ENCODE data around the gene TSGA10. TPM values are rescaled to one million over a fixed set of nuclear protein-coding genes. Genes with fewer than 3 reads are reported as not detected.
A peak's percentile ranks its signal among the peaks of the same experiment; 100 is the strongest.
"Not testable (repeated sequence)": the region's sequence is repeated elsewhere in the genome, so short reads cannot be mapped to it uniquely, and the experiment has no call there.

TSGA10 gene
- total RNA-seq, 8 experiments from 2014 or later: 5.6 to 25.2 (median 16.0) TPM

- peaks cover 0 to 5% of the 10 kb centered on the region in 2 donors for H3K4me1 ChIP-seq (replicated peaks in 1 of 2)
- peak within 1 kb of the TSS; percentile 68 to 72 for H3K27ac ChIP-seq
- peak within 1 kb of the TSS; percentile 54 to 75 (median 66) for H3K4me3 ChIP-seq
- peak; percentile 88 to 93 (median 90) for ATAC-seq (replicated peaks in 6 of 8)
- 0 to 4% (median 0%) methylated on average over 2 to 26 of the region's 84 CpGs; no CpG with 5 or more reads in 3 of the 10 experiments for WGBS, 10 experiments
- in situ Hi-C loops (cut with MboI; ENCODE audit: low pct_unique_long_range_greater_than_20kb in 2 of 9, low sequenced_read_pairs in 9 of 9, unreplicated experiment in 9 of 9): no loop called here
These were observed 13.3 kb downstream of the TSGA10 start, which contains the start of gene C2orf15 for GRCh38 chr2:99141110-99142108. TSS of gene C2orf15 (plus strand) at chr2:99141707. CDS start at chr2:99150559, 8,852 bp downstream.

- WGBS, 10 experiments: no CpG with 5 or more reads among the region's 21 CpGs
- peak in 7 of 8 experiments; percentile 38 to 63 (median 43) for ATAC-seq (replicated peaks in 6 of 8)
- peaks cover 0 to 5% of the 10 kb centered on the region in 2 donors for H3K4me1 ChIP-seq (replicated peaks in 1 of 2)
- in situ Hi-C loops (cut with MboI; ENCODE audit: low pct_unique_long_range_greater_than_20kb in 2 of 9, low sequenced_read_pairs in 9 of 9, unreplicated experiment in 9 of 9): no loop called here
- H3K27ac ChIP-seq: peak overlapping the region; percentile 68 to 72
- H3K4me3 ChIP-seq: peak overlapping the region; percentile 54 to 75 (median 66)
These were observed 14.0 kb downstream of the TSGA10 start for GRCh38 chr2:99140860-99141109.

- Histone ChIP-seq H3K27ac (no peak overlapping the region), H3K4me1 (replicated peaks in 1 of 2) (peaks cover 0 to 5% of the 10 kb centered on the region in 2 donors), H3K4me3 (peak overlapping the region; percentile 54 to 75 (median 66))
- no peak for ATAC-seq (replicated peaks in 6 of 8)
- WGBS, 10 experiments: 13 to 74% (median 29%) methylated on average over 4 to 17 of the region's 17 CpGs
- in situ Hi-C loops (cut with MboI; ENCODE audit: low pct_unique_long_range_greater_than_20kb in 2 of 9, low sequenced_read_pairs in 9 of 9, unreplicated experiment in 9 of 9): no loop called here
These were observed 14.5 kb downstream of the TSGA10 start for GRCh38 chr2:99140056-99140859.

DNA sequence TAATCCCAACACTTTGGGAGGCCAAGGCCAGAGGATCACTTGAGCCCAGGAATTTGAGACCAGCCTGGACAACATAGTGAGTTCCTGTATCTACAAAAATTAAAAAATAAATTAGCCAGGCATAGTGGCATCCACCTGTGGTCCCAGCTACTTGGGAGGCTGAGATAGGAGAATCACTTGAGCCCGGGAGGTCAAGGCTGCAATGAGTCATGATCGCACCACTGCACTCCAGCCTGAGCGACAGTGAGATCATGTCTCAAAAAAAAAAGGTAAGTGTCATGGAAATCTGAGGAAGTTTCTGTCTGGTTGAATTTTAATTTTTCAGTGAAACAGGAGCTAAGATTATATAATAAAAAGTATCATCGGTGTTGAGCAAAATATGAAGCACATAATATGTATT lies 15.7 kb downstream of the TSGA10 start:
- no peak for ATAC-seq (replicated peaks in 6 of 8)
- in situ Hi-C loops (cut with MboI; ENCODE audit: low pct_unique_long_range_greater_than_20kb in 2 of 9, low sequenced_read_pairs in 9 of 9, unreplicated experiment in 9 of 9): no loop called here

GRCh38 chr2:99135044-99135556 lies 19.6 kb downstream of the TSGA10 start:
- peak in 3 of 8 experiments; percentile 39 to 93 (median 86) for ATAC-seq (replicated peaks in 6 of 8)
- in situ Hi-C loops (cut with MboI; ENCODE audit: low pct_unique_long_range_greater_than_20kb in 2 of 9, low sequenced_read_pairs in 9 of 9, unreplicated experiment in 9 of 9): not testable (repeated sequence)

More for the DNA sequence above, 15.7 kb downstream of the TSGA10 start:
- Histone ChIP-seq H3K27ac (no peak overlapping the region), H3K4me1 (replicated peaks in 1 of 2) (peaks cover 0 to 5% of the 10 kb centered on the region in 2 donors), H3K4me3 (no peak overlapping the region)
- WGBS, 10 experiments: 75 to 100% (median 97%) methylated on average over 1 to 4 of the region's 4 CpGs; no CpG with 5 or more reads in 1 of the 10 experiments

DNA sequence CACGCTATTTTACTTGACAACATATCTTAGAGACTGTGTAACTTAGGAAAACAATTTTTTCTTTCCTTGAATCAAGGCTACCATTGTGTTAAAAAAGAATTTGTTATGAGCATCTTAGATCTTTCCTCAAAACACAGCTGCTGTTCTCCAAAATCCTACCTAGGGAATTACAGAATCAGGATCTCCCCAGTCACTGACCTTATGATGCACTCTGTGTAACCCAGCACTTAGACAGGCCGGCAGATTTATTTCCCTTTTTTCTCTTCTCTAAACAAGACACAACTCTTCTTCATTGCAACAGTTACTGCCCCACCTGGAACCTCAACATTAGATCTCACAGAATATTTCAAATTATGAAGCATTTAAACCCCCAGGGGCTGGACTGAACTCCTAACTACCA lies 26.8 kb downstream of the TSGA10 start:
- ATAC-seq (replicated peaks in 6 of 8): no peak
- no peak overlapping the region for H3K4me3 ChIP-seq
- H3K27ac ChIP-seq: no peak overlapping the region
- WGBS, 10 experiments: 56 to 100% (median 95%) methylated on average over 1 to 2 of the region's 2 CpGs; no CpG with 5 or more reads in 1 of the 10 experiments
- in situ Hi-C loops (cut with MboI; ENCODE audit: low pct_unique_long_range_greater_than_20kb in 2 of 9, low sequenced_read_pairs in 9 of 9, unreplicated experiment in 9 of 9): no loop called here
- no peaks in the 10 kb centered on the region for H3K4me1 ChIP-seq (replicated peaks in 1 of 2)

More at GRCh38 chr2:99135044-99135556, 19.6 kb downstream of the TSGA10 start:
- 80 to 100% (median 92%) methylated on average over 1 to 2 of the region's 2 CpGs; no CpG with 5 or more reads in 6 of the 10 experiments for WGBS, 10 experiments
- H3K4me1 ChIP-seq (replicated peaks in 1 of 2); H3K27ac ChIP-seq; H3K4me3 ChIP-seq: not testable (repeated sequence)

DNA sequence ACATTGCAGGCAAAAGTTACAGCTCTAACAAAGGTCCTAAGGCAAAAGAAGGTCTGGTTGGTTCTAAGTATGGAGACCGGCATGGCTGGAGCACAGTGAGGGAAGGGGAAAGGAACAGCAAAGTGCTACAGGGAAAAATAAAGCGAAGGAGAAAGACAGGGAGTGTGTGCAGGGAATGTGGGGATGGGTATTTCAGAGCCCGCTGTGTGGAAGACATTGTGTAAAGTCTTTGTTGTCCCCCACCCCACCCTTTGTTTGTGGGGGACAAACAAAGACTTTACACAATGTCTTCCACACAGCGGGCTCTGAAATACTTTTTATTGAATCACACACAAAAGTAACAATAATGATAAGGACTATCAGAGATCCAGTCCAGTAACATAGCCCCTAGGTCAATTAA lies 42.1 kb downstream of the TSGA10 start:
- in situ Hi-C loops (cut with MboI; ENCODE audit: low pct_unique_long_range_greater_than_20kb in 2 of 9, low sequenced_read_pairs in 9 of 9, unreplicated experiment in 9 of 9): no loop called here
- H3K4me1 ChIP-seq (replicated peaks in 1 of 2): no peaks in the 10 kb centered on the region
- no peak overlapping the region for H3K27ac ChIP-seq
- H3K4me3 ChIP-seq: no peak overlapping the region
- no peak for ATAC-seq (replicated peaks in 6 of 8)
- WGBS, 10 experiments: 43 to 100% (median 84%) methylated on average over 1 to 4 of the region's 4 CpGs; no CpG with 5 or more reads in 2 of the 10 experiments

DNA sequence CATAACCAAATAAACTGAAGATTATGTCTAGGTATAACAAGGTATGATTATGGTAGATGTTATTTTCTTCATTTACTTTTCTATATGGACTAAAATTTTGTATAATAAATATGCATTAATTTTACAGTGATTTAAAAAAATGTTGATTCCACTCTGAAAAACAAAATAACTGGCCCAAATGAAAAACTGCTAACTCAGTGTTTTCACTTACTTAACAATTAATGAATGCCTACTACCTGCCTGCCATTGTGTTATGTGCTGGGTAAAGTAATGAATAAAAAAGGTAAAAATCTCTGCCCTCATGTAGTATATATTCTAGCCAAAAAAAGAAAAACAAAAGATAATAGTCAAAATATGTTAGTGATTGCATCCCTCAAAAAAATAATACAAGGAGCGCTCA lies 42.8 kb downstream of the TSGA10 start:
- 89 to 100% (median 100%) methylated on average over 1 of the region's 1 CpG; no CpG with 5 or more reads in 2 of the 10 experiments for WGBS, 10 experiments
- ATAC-seq (replicated peaks in 6 of 8): no peak
- Histone ChIP-seq H3K4me1 (replicated peaks in 1 of 2) (no peaks in the 10 kb centered on the region), H3K4me3 (no peak overlapping the region), H3K27ac (no peak overlapping the region)
- in situ Hi-C loops (cut with MboI; ENCODE audit: low pct_unique_long_range_greater_than_20kb in 2 of 9, low sequenced_read_pairs in 9 of 9, unreplicated experiment in 9 of 9): no loop called here

DNA sequence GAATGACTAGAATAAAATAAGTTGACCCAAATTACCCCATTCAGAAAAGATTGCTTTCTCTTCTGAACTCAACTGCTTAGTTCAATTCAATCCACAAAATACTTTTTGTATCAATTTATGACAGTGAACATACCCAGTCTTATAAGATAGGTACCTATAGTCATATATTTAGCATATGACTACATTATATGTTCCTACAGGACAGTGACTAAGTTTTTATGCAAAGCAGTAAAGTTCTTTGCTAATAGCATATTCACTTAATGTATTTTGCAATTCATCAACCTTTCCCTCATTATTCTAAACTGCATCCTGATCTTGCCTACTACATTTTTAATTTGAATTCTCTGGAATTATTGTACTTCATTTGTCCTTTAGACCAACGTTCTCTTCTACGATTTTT lies 43.5 kb downstream of the TSGA10 start:
- Histone ChIP-seq H3K4me1 (replicated peaks in 1 of 2) (no peaks in the 10 kb centered on the region), H3K27ac (no peak overlapping the region), H3K4me3 (no peak overlapping the region)
- ATAC-seq (replicated peaks in 6 of 8): peak in 3 of 8 experiments; percentile 27 to 62 (median 55)
- in situ Hi-C loops (cut with MboI; ENCODE audit: low pct_unique_long_range_greater_than_20kb in 2 of 9, low sequenced_read_pairs in 9 of 9, unreplicated experiment in 9 of 9): no loop called here
- WGBS, 10 experiments: 0 to 100% (median 83%) methylated on average over 1 to 2 of the region's 2 CpGs; no CpG with 5 or more reads in 1 of the 10 experiments

- H3K27ac ChIP-seq: no peak overlapping the region
- in situ Hi-C loops (cut with MboI; ENCODE audit: low pct_unique_long_range_greater_than_20kb in 2 of 9, low sequenced_read_pairs in 9 of 9, unreplicated experiment in 9 of 9): no loop called here
- no peaks in the 10 kb centered on the region for H3K4me1 ChIP-seq (replicated peaks in 1 of 2)
- H3K4me3 ChIP-seq: no peak overlapping the region
- ATAC-seq (replicated peaks in 6 of 8): peak in 1 of 8 experiments; percentile 16
- 0 to 83% (median 60%) methylated on average over 1 to 2 of the region's 2 CpGs; no CpG with 5 or more reads in 1 of the 10 experiments for WGBS, 10 experiments
These were observed 47.8 kb downstream of the TSGA10 start for GRCh38 chr2:99106913-99107312.

DNA sequence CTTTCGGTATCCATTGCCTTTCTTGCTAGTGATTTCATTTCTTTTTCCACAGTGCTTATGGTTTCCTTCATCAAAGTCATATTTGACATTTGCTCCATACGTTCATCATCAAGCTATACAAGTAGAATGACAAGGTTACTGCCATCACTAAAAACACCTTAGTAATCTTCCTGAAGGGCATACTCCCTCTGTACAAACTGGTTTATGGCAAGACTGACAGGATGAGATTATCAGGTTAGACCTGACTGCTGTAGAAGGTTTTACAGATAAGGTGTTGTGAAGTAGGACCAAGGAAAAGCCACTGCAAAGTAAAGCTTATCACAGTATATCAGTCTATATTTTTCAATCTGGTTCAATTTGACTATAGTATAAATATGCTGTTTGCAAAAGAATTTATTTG lies 50.7 kb downstream of the TSGA10 start:
- no peak overlapping the region for H3K4me3 ChIP-seq
- WGBS, 10 experiments: 33 to 100% (median 86%) methylated on average over 1 to 2 of the region's 2 CpGs; no CpG with 5 or more reads in 2 of the 10 experiments
- H3K4me1 ChIP-seq (replicated peaks in 1 of 2): no peaks in the 10 kb centered on the region
- no peak overlapping the region for H3K27ac ChIP-seq
- no peak for ATAC-seq (replicated peaks in 6 of 8)
- in situ Hi-C loops (cut with MboI; ENCODE audit: low pct_unique_long_range_greater_than_20kb in 2 of 9, low sequenced_read_pairs in 9 of 9, unreplicated experiment in 9 of 9): no loop called here

GRCh38 chr2:99101697-99102096 lies 53.0 kb downstream of the TSGA10 start:
- 0 to 97% (median 54%) methylated on average over 1 to 3 of the region's 3 CpGs for WGBS, 10 experiments
- Histone ChIP-seq H3K4me1 (replicated peaks in 1 of 2) (no peaks in the 10 kb centered on the region), H3K27ac (no peak overlapping the region), H3K4me3 (no peak overlapping the region)
- in situ Hi-C loops (cut with MboI; ENCODE audit: low pct_unique_long_range_greater_than_20kb in 2 of 9, low sequenced_read_pairs in 9 of 9, unreplicated experiment in 9 of 9): no loop called here
- peak in 2 of 8 experiments; percentile 29 to 52 for ATAC-seq (replicated peaks in 6 of 8)

Data from motor neuron (in vitro differentiated cells).